Muscle of back (tissue), 13 donors: ENCODE data around the gene NAPEPLD. TPM values are rescaled to one million over a fixed set of nuclear protein-coding genes. Genes with fewer than 3 reads are reported as not detected.
A peak's percentile ranks its signal among the peaks of the same experiment; 100 is the strongest.
"Not testable (repeated sequence)": the region's sequence is repeated elsewhere in the genome, so short reads cannot be mapped to it uniquely, and the experiment has no call there.

ENCODE experiments used
- DNase-seq, 3 donors: peaks; one replicate each; pipeline versions ENCODE4 v3.0.0 to v3.0.0-alpha.2; 2013
- long read RNA-seq, 9 donors: transcript quantifications; one replicate each; lab custom pipeline, GENCODE V29; 2026
- polyA plus RNA-seq, 10 donors: library from polyadenylated mRNA; unstranded; fragments of 120-200 nt; gene quantifications; one replicate each; pipeline ENCODE4 v1.2.1, GENCODE V29; 2013; ENCODE audit not compliant: insufficient read length in 10 of 10

Gene NAPEPLD
- polyA plus RNA-seq: 10 to 100 TPM; 11.0 to 20.5 (median 14.7) TPM
- long read RNA-seq, donor 1, partial matches to known transcripts: 0 of 1 reads
- long read RNA-seq, donor 1, other reads (novel, unspliced or antisense): 0 of 1 reads
- long read RNA-seq, donor 2, full-length matches to known transcripts: 2 of 2 reads
- long read RNA-seq, donor 2, partial matches to known transcripts: 0 of 2 reads
- long read RNA-seq, donor 2, other reads (novel, unspliced or antisense): 0 of 2 reads
- long read RNA-seq, donor 3: 0 reads
- long read RNA-seq, donor 4, partial matches to known transcripts: 0 of 2 reads
- long read RNA-seq, donor 4, other reads (novel, unspliced or antisense): 0 of 2 reads
- long read RNA-seq, donor 5, full-length matches to known transcripts: 4 of 4 reads
- long read RNA-seq, donor 5, partial matches to known transcripts: 0 of 4 reads
- long read RNA-seq, donor 5, other reads (novel, unspliced or antisense): 0 of 4 reads
- long read RNA-seq, donor 6, partial matches to known transcripts: 0 of 1 reads
- long read RNA-seq, donor 6, other reads (novel, unspliced or antisense): 0 of 1 reads
- long read RNA-seq, donor 7, full-length matches to known transcripts: 4 of 4 reads
- long read RNA-seq, donor 7, partial matches to known transcripts: 0 of 4 reads
- long read RNA-seq, donor 7, other reads (novel, unspliced or antisense): 0 of 4 reads
- long read RNA-seq, donor 8, partial matches to known transcripts: 0 of 3 reads
- long read RNA-seq, donor 8, other reads (novel, unspliced or antisense): 0 of 3 reads
- long read RNA-seq, donor 9: 0 reads

- DNase-seq: peak; percentile 85 to 99 (median 93)
Observed at GRCh38 chr7:103148994-103149807, at the start of gene NAPEPLD. Gene NAPEPLD, minus strand, starts transcription at chr7:103149099. Its CDS starts 20,323 bp downstream, at chr7:103128776.

DNA sequence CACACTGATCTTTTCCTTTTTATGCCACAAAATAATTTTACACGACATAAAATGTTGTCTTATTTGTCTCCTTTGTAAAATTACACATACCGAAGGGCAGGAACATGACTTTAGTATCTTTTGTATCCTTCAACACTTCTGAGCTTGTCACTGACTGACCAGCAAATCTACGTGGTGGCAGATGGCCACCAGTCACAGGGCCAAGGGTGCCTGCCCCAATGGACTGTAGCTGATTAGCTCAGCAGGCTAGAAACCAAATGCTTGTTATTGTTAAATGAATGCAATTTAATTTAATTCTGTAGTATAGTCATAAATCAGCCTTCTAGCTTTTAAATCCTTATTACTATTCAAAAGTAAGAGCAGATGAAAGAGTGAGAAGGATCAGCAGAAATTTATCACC, 49.2 kb upstream of the NAPEPLD start:
- DNase-seq: not testable (repeated sequence)

DNA sequence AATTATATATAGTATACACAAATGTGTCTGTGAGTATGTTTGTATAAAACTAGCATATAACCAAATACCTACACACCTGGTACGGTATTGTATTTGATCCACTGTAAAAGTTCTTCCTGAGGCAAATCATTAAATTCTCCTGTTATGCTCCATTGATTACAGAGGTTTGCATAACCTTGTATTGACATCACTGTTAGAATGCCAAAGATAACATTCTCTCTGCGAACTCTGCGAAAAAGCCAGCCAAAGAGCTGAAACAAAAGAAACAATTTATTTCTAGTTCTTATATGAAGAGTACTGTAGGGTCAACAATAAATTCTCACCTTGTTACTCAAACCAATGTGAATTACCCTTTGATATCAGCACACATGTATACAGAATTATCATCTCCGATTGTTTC, 46.5 kb upstream of the NAPEPLD start:
- not testable (repeated sequence) for DNase-seq

- DNase-seq: not testable (repeated sequence)
Observed at GRCh38 chr7:103172415-103173146, 23.7 kb upstream of the NAPEPLD start.

DNA sequence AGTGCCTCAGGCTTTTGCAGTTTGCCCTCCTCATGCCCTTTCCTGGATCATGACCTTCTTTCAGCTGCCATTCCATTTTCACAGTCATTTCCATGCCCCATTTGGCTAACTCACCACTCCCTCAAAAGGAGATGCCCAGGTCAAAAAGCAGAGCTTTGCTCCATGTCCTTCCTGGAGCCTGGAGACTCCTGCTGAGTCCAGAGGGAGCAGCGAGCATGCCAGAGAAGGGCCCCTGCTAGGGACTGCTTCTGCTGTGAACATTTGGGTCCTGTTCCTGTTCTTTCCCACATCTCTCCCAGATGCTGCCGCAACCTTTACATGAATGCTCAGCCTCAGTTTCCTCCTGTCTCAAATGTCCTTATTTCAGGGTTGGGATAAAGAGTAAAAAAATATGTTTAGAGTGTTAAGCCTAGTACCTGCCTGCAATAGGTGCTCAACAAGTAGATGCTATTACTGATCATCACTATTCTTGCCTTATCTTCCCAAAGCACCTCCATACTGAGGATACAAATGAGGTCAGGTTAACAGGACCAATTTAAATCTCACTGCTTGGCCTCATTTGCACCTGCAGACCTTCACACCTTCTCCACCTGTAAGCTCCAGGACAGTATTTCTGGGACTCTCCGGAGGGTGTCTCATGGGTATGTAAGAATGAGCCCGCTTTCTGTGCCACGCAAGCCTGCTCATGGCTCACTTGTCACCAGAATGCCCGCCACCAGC, 23.0 kb upstream of the NAPEPLD start:
- not testable (repeated sequence) for DNase-seq

GRCh38 chr7:103166921-103167544, 18.1 kb upstream of the NAPEPLD start:
- DNase-seq: not testable (repeated sequence)

- DNase-seq: not testable (repeated sequence)
Observed at GRCh38 chr7:103163087-103163825, 14.4 kb upstream of the NAPEPLD start.

GRCh38 chr7:103162641-103163040, 13.7 kb upstream of the NAPEPLD start:
- not testable (repeated sequence) for DNase-seq

- DNase-seq: not testable (repeated sequence)
Observed at GRCh38 chr7:103161998-103162616, 13.2 kb upstream of the NAPEPLD start.

- DNase-seq: not testable (repeated sequence)
Observed at GRCh38 chr7:103159072-103159471, 10.2 kb upstream of the NAPEPLD start.

DNA sequence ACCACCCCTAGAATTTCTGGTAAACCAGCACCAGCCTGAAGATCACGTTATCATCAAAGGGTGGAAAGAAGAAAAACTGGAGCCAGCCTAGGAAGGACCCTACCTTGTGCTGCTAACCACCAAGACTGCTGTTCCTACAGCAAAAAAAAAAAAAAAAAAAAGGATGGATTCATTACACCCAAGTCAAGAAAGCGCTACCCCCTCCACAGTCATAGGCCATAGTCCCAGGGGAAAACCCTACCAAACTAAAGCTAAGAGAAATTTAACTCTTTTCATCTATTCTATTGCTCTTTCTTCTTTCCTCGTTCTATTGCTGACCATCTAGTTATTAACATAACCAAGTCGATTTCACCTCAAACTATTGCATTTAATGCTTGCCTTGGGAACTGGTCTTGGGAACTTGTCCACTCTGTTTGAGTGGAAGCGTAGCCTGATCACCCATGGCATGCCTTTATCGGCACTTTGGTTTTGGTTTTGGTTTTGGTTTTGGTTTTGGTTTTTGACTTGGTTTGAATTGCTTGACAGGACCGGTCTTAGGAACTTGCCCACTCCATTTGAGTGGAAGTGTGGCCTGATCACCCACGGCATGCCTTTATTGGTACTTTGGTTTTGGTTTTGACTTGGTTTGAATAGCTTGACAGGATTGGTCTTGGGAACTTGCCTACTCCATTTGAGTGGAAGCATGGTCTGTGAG, 6.6 kb upstream of the NAPEPLD start:
- not testable (repeated sequence) for DNase-seq

GRCh38 chr7:103154042-103154441, 5.1 kb upstream of the NAPEPLD start:
- DNase-seq: no peak

GRCh38 chr7:103152744-103153617, 4.1 kb upstream of the NAPEPLD start:
- DNase-seq: not testable (repeated sequence)

DNA sequence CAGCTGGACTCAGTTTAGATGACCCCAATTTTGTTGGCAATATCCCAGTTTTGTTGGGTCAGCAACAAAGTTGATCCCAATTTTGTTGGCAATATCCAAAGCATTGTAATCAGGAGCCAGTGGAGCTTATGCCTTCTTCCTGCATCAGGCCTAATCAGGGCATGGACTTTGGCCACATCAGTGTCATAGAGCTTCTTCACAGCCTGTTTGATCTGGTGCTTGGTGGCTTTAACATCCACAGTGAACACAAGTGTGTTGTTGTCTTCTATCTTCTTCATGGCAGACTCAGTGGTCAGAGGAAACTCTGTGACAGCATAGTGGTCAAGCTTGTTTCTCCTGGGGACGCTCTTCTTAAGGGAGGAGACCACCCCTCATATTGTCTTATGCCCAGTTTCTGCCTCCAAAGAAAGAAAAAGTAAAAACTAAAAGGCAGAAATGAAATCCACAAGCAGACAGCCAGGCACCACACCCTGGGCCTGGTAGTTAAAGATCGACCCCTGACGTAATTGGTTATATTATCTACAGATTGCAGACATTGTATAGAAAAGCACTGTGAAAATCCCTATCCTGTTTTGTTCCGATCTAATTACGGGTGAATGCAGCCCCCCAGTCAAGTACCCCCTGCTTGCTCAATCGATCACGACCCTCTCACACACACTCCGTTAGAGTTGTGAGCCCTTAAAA, 3.2 kb upstream of the NAPEPLD start:
- not testable (repeated sequence) for DNase-seq

GRCh38 chr7:103150192-103150591, 1.3 kb upstream of the NAPEPLD start:
- no peak for DNase-seq

DNA sequence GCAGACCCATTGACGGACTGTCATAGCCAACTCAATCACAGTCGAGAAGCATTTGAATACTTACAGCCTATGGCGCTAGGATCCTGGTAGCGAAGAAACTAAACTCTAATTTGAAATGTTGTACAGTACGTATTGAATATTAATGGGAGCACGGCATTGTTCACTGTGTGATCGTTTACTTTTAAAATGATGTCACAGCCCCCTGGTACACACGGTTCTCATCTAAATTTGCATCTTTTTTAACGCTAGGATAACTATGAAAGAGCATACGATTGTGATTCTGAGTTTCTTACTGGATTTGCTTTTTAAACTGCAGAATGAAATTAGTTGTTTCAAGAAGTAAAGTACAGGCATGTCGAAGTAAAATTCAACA, 895 bp upstream of the NAPEPLD start:
- no peak for DNase-seq
